ENCODE data around the gene ZNF598.
A peak's percentile ranks its signal among the peaks of the same experiment; 100 is the strongest.

The ZNF598 gene

GRCh38 chr16:1953734-1954133 lies 55.9 kb downstream of the ZNF598 start:
- Histone ChIP-seq H3K23ac (ENCODE audit: low read depth, low read length, poor library complexity) (no peak overlapping the region), H3K36me3 (replicated peaks in 1 of 2; ENCODE audit: control insufficient read depth in 2 of 2, insufficient read depth in 2 of 2, low read length in 2 of 2) (no peaks in the 10 kb centered on the region), H2AK5ac (ENCODE audit: low read depth, low read length) (peak overlapping the region; percentile 47), H3K4me3 (ENCODE audit: low read length in 2 of 2) (no peak overlapping the region), H3K14ac (ENCODE audit: low read length) (no peak overlapping the region), H3K27ac (replicated peaks; ENCODE audit: low read length) (no peak overlapping the region), H2AFZ (ENCODE audit: low read length) (no peak overlapping the region), H3K4ac (ENCODE audit: low read length) (peak overlapping the region; percentile 53), H3K79me1 (ENCODE audit: low read depth, low read length) (no peaks in the 10 kb centered on the region), H2BK12ac (ENCODE audit: low read length) (peak overlapping the region; percentile 41), H4K91ac (ENCODE audit: low read depth, low read length, poor library complexity) (no peak overlapping the region), H3K4me1 (ENCODE audit: control insufficient read depth in 2 of 2, insufficient read depth in 1 of 2, low read depth in 1 of 2, low read length in 2 of 2) (no peaks in the 10 kb centered on the region), H4K8ac (ENCODE audit: low read depth, low read length) (no peak overlapping the region), H2BK120ac (ENCODE audit: low read depth, low read length) (no peak overlapping the region), H3K9me3 (replicated peaks in 1 of 2; ENCODE audit: control insufficient read depth in 2 of 2, insufficient read depth in 1 of 2, low read depth in 1 of 2, low read length in 2 of 2) (no peaks in the 10 kb centered on the region), H3K18ac (ENCODE audit: low read length) (peak overlapping the region; percentile 8), H2BK5ac (ENCODE audit: low read length) (no peak overlapping the region), H2BK15ac (ENCODE audit: low read length) (peak overlapping the region; percentile 9), H3K4me2 (ENCODE audit: insufficient read depth, low read length, poor library complexity, severe bottlenecking) (no peak overlapping the region), H3K27me3 (ENCODE audit: control insufficient read depth in 3 of 3, insufficient read depth in 3 of 3, low read depth in 1 of 3, low read length in 3 of 3) (no peaks in the 10 kb centered on the region), H3K9ac (ENCODE audit: low read depth, low read length, poor library complexity) (no peak overlapping the region)
- DNase-seq (ENCODE audit: low spot score): no peak
- no CpG with 5 or more reads among the region's 22 CpGs for WGBS, 2 donors (ENCODE audit: extremely low coverage in 2 of 2, insufficient read length in 2 of 2, insufficient replicate concordance in 1 of 2)

GRCh38 chr16:1950559-1950958 lies 59.1 kb downstream of the ZNF598 start:
- H2BK12ac ChIP-seq (ENCODE audit: low read length): peak overlapping the region; percentile 58
- no peak for DNase-seq (ENCODE audit: low spot score)
- H3K9ac ChIP-seq (ENCODE audit: low read depth, low read length, poor library complexity): peak overlapping the region; percentile 70
- peak overlapping the region; percentile 96 for H2BK5ac ChIP-seq (ENCODE audit: low read length)
- no peak overlapping the region for H3K4me2 ChIP-seq (ENCODE audit: insufficient read depth, low read length, poor library complexity, severe bottlenecking)
- H3K18ac ChIP-seq (ENCODE audit: low read length): peak overlapping the region; percentile 64
- H2AK5ac ChIP-seq (ENCODE audit: low read depth, low read length): peak overlapping the region; percentile 88
- H4K91ac ChIP-seq (ENCODE audit: low read depth, low read length, poor library complexity): no peak overlapping the region
- H2AFZ ChIP-seq (ENCODE audit: low read length): peak overlapping the region; percentile 80
- no peak overlapping the region for H4K8ac ChIP-seq (ENCODE audit: low read depth, low read length)
- no peak overlapping the region for H3K4me3 ChIP-seq (ENCODE audit: low read length in 2 of 2)
- no peaks in the 10 kb centered on the region for H3K9me3 ChIP-seq (replicated peaks in 1 of 2; ENCODE audit: control insufficient read depth in 2 of 2, insufficient read depth in 1 of 2, low read depth in 1 of 2, low read length in 2 of 2)
- H3K4ac ChIP-seq (ENCODE audit: low read length): peak overlapping the region; percentile 53
- peak overlapping the region; percentile 26 for H2BK15ac ChIP-seq (ENCODE audit: low read length)
- no peak overlapping the region for H2BK120ac ChIP-seq (ENCODE audit: low read depth, low read length)
- H3K36me3 ChIP-seq (replicated peaks in 1 of 2; ENCODE audit: control insufficient read depth in 2 of 2, insufficient read depth in 2 of 2, low read length in 2 of 2): no peaks in the 10 kb centered on the region
- peak overlapping the region; percentile 80 for H3K23ac ChIP-seq (ENCODE audit: low read depth, low read length, poor library complexity)
- no CpG with 5 or more reads among the region's 19 CpGs for WGBS, 2 donors (ENCODE audit: extremely low coverage in 2 of 2, insufficient read length in 2 of 2, insufficient replicate concordance in 1 of 2)
- no peak overlapping the region for H3K14ac ChIP-seq (ENCODE audit: low read length)
- no peaks in the 10 kb centered on the region for H3K79me1 ChIP-seq (ENCODE audit: low read depth, low read length)
- no peaks in the 10 kb centered on the region for H3K4me1 ChIP-seq (ENCODE audit: control insufficient read depth in 2 of 2, insufficient read depth in 1 of 2, low read depth in 1 of 2, low read length in 2 of 2)
- H3K27ac ChIP-seq (replicated peaks; ENCODE audit: low read length): no peak overlapping the region
- H3K27me3 ChIP-seq (ENCODE audit: control insufficient read depth in 3 of 3, insufficient read depth in 3 of 3, low read depth in 1 of 3, low read length in 3 of 3): peaks cover 0 to 3% (median 0%) of the 10 kb centered on the region in 3 experiments

DNA sequence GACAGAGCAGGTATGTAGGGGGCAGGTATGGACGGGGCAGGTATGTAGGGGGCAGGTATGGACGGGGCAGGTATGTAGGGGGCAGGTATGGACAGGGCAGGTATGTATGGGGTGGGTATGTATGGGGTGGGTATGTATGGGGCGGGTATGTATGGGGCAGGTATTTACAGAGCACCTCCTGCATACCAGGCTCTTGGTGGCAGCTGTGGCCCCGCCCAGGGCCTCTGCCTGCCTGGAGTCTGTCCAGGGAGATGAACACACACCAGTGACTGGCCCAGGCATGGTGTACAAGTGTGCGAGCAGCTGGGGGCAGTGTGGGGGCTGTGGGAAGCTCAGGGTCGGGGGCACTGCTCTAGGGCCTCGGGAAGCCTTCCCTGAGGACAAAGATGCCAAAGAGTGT lies 59.6 kb downstream of the ZNF598 start:
- no CpG with 5 or more reads among the region's 7 CpGs for WGBS, 2 donors (ENCODE audit: extremely low coverage in 2 of 2, insufficient read length in 2 of 2, insufficient replicate concordance in 1 of 2)
- no peak overlapping the region for H4K91ac ChIP-seq (ENCODE audit: low read depth, low read length, poor library complexity)
- H3K27ac ChIP-seq (replicated peaks; ENCODE audit: low read length): no peak overlapping the region
- no peak overlapping the region for H3K4me2 ChIP-seq (ENCODE audit: insufficient read depth, low read length, poor library complexity, severe bottlenecking)
- H3K79me1 ChIP-seq (ENCODE audit: low read depth, low read length): no peaks in the 10 kb centered on the region
- H3K9me3 ChIP-seq (replicated peaks in 1 of 2; ENCODE audit: control insufficient read depth in 2 of 2, insufficient read depth in 1 of 2, low read depth in 1 of 2, low read length in 2 of 2): no peaks in the 10 kb centered on the region
- peak overlapping the region; percentile 58 for H2BK12ac ChIP-seq (ENCODE audit: low read length)
- H3K18ac ChIP-seq (ENCODE audit: low read length): no peak overlapping the region
- peaks cover 0 to 7% (median 0%) of the 10 kb centered on the region in 3 experiments for H3K27me3 ChIP-seq (ENCODE audit: control insufficient read depth in 3 of 3, insufficient read depth in 3 of 3, low read depth in 1 of 3, low read length in 3 of 3)
- H3K4me3 ChIP-seq (ENCODE audit: low read length in 2 of 2): no peak overlapping the region
- H3K4me1 ChIP-seq (ENCODE audit: control insufficient read depth in 2 of 2, insufficient read depth in 1 of 2, low read depth in 1 of 2, low read length in 2 of 2): no peaks in the 10 kb centered on the region
- H2BK5ac ChIP-seq (ENCODE audit: low read length): peak overlapping the region; percentile 96
- no peak overlapping the region for H2BK120ac ChIP-seq (ENCODE audit: low read depth, low read length)
- H4K8ac ChIP-seq (ENCODE audit: low read depth, low read length): no peak overlapping the region
- peak overlapping the region; percentile 23 for H3K4ac ChIP-seq (ENCODE audit: low read length)
- H2AFZ ChIP-seq (ENCODE audit: low read length): peak overlapping the region; percentile 80
- peak overlapping the region; percentile 80 for H3K23ac ChIP-seq (ENCODE audit: low read depth, low read length, poor library complexity)
- H2BK15ac ChIP-seq (ENCODE audit: low read length): no peak overlapping the region
- no peak for DNase-seq (ENCODE audit: low spot score)
- peak overlapping the region; percentile 84 for H3K14ac ChIP-seq (ENCODE audit: low read length)
- H3K9ac ChIP-seq (ENCODE audit: low read depth, low read length, poor library complexity): no peak overlapping the region
- peak overlapping the region; percentile 88 for H2AK5ac ChIP-seq (ENCODE audit: low read depth, low read length)
- H3K36me3 ChIP-seq (replicated peaks in 1 of 2; ENCODE audit: control insufficient read depth in 2 of 2, insufficient read depth in 2 of 2, low read length in 2 of 2): no peaks in the 10 kb centered on the region

- Histone ChIP-seq H3K36me3 (replicated peaks in 1 of 2; ENCODE audit: control insufficient read depth in 2 of 2, insufficient read depth in 2 of 2, low read length in 2 of 2) (no peaks in the 10 kb centered on the region), H3K18ac (ENCODE audit: low read length) (no peak overlapping the region), H3K4ac (ENCODE audit: low read length) (no peak overlapping the region), H2BK5ac (ENCODE audit: low read length) (no peak overlapping the region), H3K79me1 (ENCODE audit: low read depth, low read length) (no peaks in the 10 kb centered on the region), H4K8ac (ENCODE audit: low read depth, low read length) (no peak overlapping the region), H3K4me1 (ENCODE audit: control insufficient read depth in 2 of 2, insufficient read depth in 1 of 2, low read depth in 1 of 2, low read length in 2 of 2) (no peaks in the 10 kb centered on the region), H2AK5ac (ENCODE audit: low read depth, low read length) (no peak overlapping the region), H2BK12ac (ENCODE audit: low read length) (no peak overlapping the region), H3K14ac (ENCODE audit: low read length) (peak overlapping the region; percentile 71), H3K23ac (ENCODE audit: low read depth, low read length, poor library complexity) (no peak overlapping the region), H3K27me3 (ENCODE audit: control insufficient read depth in 3 of 3, insufficient read depth in 3 of 3, low read depth in 1 of 3, low read length in 3 of 3) (peaks cover 0 to 7% (median 0%) of the 10 kb centered on the region in 3 experiments), H2BK15ac (ENCODE audit: low read length) (no peak overlapping the region), H4K91ac (ENCODE audit: low read depth, low read length, poor library complexity) (no peak overlapping the region), H3K27ac (replicated peaks; ENCODE audit: low read length) (no peak overlapping the region), H3K9me3 (replicated peaks in 1 of 2; ENCODE audit: control insufficient read depth in 2 of 2, insufficient read depth in 1 of 2, low read depth in 1 of 2, low read length in 2 of 2) (no peaks in the 10 kb centered on the region), H3K9ac (ENCODE audit: low read depth, low read length, poor library complexity) (no peak overlapping the region), H3K4me2 (ENCODE audit: insufficient read depth, low read length, poor library complexity, severe bottlenecking) (no peak overlapping the region), H3K4me3 (ENCODE audit: low read length in 2 of 2) (no peak overlapping the region), H2AFZ (ENCODE audit: low read length) (no peak overlapping the region), H2BK120ac (ENCODE audit: low read depth, low read length) (no peak overlapping the region)
- DNase-seq (ENCODE audit: low spot score): no peak
- WGBS, 2 donors (ENCODE audit: extremely low coverage in 2 of 2, insufficient read length in 2 of 2, insufficient replicate concordance in 1 of 2): no CpG with 5 or more reads among the region's 11 CpGs
Observed at GRCh38 chr16:1949507-1949906, 60.1 kb downstream of the ZNF598 start.
